Duodenal mucosa (tissue), 2 donors: Measurements from ENCODE around the gene FAM174C.

Experiments
- H3K27ac ChIP-seq: one replicate; pipeline ENCODE4 v1.7.0; 2013; ENCODE audit warnings: low read depth, low read length
- H3K27me3 ChIP-seq, 2 donors: one replicate each; pipeline ENCODE4 v1.7.0; 2013; ENCODE audit warnings: low read length in 2 of 2, control low read depth in 1 of 2; ENCODE audit not compliant: insufficient read depth in 2 of 2, control insufficient read depth in 1 of 2
- H3K36me3 ChIP-seq, 2 donors: one replicate each; pipeline ENCODE4 v1.7.0; 2013; ENCODE audit warnings: low read length in 2 of 2, control low read depth in 1 of 2; ENCODE audit not compliant: insufficient read depth in 2 of 2, control insufficient read depth in 1 of 2
- H3K4me1 ChIP-seq, 2 donors: one replicate each; pipeline ENCODE4 v1.7.0; 2013; ENCODE audit warnings: low read length in 2 of 2, control low read depth in 1 of 2; ENCODE audit not compliant: insufficient read depth in 2 of 2, control insufficient read depth in 1 of 2
- H3K4me3 ChIP-seq, 2 donors: one replicate each; pipeline ENCODE4 v1.7.0; 2013; ENCODE audit warnings: low read length in 2 of 2, low read depth in 1 of 2
- H3K9ac ChIP-seq, 2 donors: one replicate each; pipeline ENCODE4 v1.7.0; 2013; ENCODE audit warnings: low read length in 2 of 2, low read depth in 1 of 2
- H3K9me3 ChIP-seq, 2 donors: one replicate each; pipeline ENCODE4 v1.7.0; 2013; ENCODE audit warnings: low read length in 2 of 2, control low read depth in 1 of 2; ENCODE audit not compliant: control insufficient read depth in 1 of 2

Gene FAM174C

DNA sequence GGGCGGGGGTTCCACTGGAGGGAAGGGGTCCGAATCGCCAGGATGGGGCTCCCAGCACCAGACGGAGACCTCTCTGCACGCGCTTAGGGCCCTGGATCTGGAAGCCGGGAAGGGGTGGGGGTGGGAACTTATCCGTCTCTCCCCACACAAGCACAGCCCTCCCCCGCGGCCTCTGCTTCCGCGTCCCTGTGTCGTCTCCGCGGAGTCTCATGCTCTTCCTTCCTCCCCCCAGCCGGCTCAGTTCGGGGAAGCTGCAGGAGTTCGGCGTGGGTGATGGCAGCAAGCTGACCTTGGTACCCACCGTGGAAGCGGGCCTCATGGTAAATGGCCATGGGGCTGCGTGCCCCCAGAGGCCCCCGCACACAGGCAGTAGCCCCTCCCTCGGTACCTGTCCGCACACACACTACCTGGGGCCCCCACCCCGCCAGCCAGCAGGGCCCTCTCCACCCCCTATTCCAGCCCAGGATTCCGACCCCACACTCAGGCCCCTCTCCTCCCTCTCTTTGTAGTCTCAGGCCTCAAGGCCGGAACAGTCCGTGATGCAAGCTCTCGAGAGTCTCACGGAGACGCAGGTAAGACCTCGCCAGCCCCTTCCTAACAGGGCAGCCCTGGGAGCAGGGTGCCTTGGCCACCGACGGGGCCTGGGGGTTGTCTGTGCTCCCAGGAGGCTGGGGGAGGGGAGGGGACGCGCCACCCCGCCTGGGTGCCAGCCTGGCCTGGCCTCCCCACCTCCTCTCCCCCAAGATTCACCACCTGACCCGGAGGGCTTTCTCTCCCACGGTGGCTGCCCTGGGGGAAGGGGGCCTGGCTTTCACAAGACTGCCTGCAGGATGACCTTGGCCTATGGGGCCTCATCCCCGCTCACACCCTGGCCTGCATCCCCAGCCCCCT is 23.8 kb upstream of the FAM174C start:
- Histone ChIP-seq H3K36me3 (peaks cover 21 to 23% of the 10 kb centered on the region in 2 donors), H3K27ac (peak overlapping the region; percentile 98), H3K9me3 (no peaks in the 10 kb centered on the region), H3K9ac (peak overlapping the region; percentile 85), H3K4me3 (peak overlapping the region; percentile 80 to 82), H3K27me3 (no peaks in the 10 kb centered on the region), H3K4me1 (peaks cover 26 to 33% of the 10 kb centered on the region in 2 donors)

DNA sequence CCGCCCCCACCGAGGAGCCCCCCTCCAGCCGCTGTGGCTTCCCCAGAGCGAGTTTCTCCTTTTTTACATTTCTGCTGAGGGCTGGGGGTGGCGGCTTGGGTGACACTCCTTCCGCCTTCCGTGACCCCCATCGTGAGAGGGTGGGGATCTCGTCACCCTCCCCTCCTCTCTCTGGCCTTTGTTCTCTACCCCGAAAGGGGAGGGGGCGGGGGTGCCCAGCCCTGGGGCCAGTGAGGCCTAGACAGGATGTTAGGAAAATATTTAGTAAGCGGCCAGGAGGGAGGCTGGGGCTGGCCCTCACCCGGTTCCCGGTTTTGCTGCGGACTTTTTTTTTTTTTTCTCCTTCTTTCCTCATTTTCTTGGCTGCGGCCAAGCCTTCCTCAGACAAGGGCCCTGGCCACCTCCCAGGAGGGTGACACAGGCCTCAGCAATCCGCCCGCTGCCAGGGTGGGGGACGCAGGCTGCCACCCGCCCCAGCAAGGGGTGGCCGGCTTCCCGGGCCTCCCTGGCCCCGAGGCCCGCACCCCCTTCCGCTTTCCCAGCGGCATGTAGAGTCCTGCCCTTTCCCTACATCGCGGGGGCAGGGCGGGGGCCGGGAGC is 23.0 kb upstream of the FAM174C start:
- Histone ChIP-seq H3K9ac (peak overlapping the region; percentile 32 to 85), H3K27ac (peak overlapping the region; percentile 98), H3K36me3 (peaks cover 21 to 29% of the 10 kb centered on the region in 2 donors), H3K4me3 (peak overlapping the region; percentile 80 to 82), H3K4me1 (peaks cover 26 to 34% of the 10 kb centered on the region in 2 donors), H3K9me3 (no peaks in the 10 kb centered on the region), H3K27me3 (no peaks in the 10 kb centered on the region)

DNA sequence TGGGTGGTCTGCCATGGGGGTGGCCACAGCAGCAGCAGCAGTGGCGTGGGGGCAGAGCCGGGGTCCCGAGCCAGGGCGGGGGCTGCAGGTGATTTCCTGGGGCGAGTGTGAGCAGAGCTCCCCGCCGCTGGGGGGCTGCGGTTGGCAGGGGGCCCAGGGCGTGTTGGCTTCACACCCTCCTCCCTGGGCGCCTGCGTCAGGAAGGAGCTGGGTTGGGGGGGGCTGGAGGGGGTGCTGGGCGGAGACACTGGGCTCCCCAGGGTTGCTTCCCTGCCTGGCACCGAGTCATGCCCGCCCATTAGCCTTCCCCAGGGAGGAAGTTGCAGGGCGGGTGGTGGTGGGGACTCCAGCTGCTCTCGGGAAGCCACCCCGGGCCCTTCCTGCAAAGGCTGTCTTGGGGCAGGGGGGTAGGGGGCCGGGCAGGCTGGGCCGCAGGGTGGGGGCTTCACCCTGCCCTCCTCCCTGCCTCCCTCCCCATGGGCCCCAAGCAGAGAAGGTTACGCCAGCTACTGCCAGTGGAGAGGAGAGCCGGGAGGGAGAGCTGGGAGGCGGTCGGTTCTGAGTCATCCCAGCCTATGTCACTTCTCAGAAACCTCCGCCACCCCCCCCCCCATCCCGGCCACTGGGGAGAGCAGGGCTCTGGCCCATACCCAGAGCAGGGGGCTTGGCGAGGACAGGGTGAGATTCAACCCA is 22.4 kb upstream of the FAM174C start:
- peak overlapping the region; percentile 98 for H3K27ac ChIP-seq
- peak overlapping the region; percentile 80 to 82 for H3K4me3 ChIP-seq
- peaks cover 22 to 34% of the 10 kb centered on the region in 2 donors for H3K4me1 ChIP-seq
- H3K27me3 ChIP-seq, result no peaks in the 10 kb centered on the region
- no peaks in the 10 kb centered on the region for H3K9me3 ChIP-seq
- H3K36me3 ChIP-seq, result peaks cover 24 to 29% of the 10 kb centered on the region in 2 donors
- peak overlapping the region; percentile 69 to 85 for H3K9ac ChIP-seq

DNA sequence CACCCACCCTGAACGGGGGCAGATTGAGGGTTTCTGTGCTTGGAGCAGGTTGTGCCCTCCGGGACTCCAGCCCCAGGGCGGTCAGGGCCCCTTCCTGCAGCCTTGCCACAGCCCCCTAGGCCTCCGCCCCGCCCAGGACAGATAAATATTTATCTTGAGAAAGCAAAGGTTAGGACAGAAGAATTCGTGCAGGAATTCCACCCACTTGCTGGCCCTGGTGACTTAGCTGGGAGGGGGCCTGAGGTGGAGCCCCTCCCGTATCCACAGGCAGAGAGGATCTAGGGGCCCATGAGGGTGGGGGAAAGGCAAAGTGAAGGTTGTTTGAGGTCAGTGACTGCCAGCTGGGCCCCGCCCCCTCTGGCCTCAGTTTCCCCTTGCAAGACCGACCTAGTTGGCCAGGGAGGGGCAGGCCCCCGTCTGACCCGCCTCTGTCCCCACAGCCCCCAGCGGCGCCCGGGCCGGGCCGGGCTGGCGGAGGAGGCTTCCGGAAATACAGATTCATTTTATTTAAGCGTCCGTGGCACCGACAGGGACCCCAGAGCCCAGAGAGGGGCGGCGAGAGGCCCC is 21.7 kb upstream of the FAM174C start:
- Histone ChIP-seq H3K27me3 (no peaks in the 10 kb centered on the region), H3K9ac (peak overlapping the region; percentile 69 to 85), H3K27ac (peak overlapping the region; percentile 98), H3K4me1 (peaks cover 25 to 36% of the 10 kb centered on the region in 2 donors), H3K36me3 (peaks cover 24 to 29% of the 10 kb centered on the region in 2 donors), H3K9me3 (no peaks in the 10 kb centered on the region), H3K4me3 (peak overlapping the region; percentile 80 to 82)

DNA sequence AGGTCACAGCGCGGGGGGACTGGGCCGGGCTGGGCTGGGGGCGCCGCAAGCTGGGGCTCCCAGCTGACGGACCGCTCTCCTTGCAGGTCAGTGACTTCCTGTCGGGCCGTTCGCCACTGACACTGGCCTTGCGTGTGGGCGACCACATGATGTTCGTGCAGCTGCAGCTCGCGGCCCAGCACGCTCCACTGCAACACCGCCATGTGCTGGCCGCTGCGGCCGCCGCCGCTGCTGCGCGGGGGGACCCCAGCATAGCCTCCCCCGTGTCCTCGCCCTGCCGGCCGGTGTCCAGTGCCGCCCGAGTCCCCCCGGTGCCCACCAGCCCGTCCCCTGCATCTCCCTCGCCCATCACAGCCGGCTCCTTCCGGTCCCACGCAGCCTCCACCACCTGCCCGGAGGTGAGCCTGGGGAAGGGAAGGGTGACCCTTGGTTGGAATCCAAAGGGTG is 21.2 kb upstream of the FAM174C start:
- Histone ChIP-seq H3K27me3 (no peaks in the 10 kb centered on the region), H3K4me1 (peaks cover 30 to 36% of the 10 kb centered on the region in 2 donors), H3K27ac (peak overlapping the region; percentile 98), H3K9me3 (no peaks in the 10 kb centered on the region), H3K4me3 (peak overlapping the region; percentile 80 to 82), H3K36me3 (peaks cover 24 to 29% of the 10 kb centered on the region in 2 donors), H3K9ac (peak overlapping the region in 1 of 2 donors; percentile 3)

DNA sequence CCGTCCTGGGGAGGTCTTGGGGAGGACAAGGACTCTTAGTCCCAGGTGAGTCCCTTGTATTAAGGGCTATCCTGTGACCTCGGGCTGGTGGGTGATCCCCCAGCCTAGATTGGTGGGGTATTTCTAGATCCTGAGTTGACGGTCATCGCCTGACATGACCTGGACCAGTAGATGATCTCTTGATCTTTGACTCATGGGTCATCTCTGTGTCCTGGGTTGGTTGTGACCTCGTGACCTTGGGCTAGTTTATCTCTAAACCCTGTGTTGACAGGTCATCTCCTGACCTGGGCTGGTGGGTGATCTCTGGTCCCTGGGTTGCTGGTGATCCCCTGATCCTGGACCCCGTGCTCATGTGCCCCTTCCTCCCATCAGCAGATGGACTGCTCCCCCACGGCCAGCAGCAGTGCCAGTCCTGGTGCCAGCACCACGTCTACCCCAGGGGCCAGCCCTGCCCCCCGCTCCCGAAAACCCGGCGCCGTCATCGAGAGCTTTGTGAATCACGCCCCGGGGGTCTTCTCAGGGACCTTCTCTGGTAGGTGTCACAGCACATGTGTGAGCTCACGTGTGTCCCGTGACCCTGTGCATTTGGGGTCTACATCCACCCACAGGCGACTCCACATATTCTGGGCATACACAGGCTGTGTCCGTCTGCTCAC is 20.7 kb upstream of the FAM174C start:
- Histone ChIP-seq H3K4me1 (peaks cover 36 to 42% of the 10 kb centered on the region in 2 donors), H3K36me3 (peaks cover 24 to 29% of the 10 kb centered on the region in 2 donors), H3K9me3 (no peaks in the 10 kb centered on the region), H3K27me3 (no peaks in the 10 kb centered on the region), H3K4me3 (peak overlapping the region in 1 of 2 donors; percentile 82), H3K9ac (peak overlapping the region in 1 of 2 donors; percentile 3), H3K27ac (peak overlapping the region; percentile 98)

DNA sequence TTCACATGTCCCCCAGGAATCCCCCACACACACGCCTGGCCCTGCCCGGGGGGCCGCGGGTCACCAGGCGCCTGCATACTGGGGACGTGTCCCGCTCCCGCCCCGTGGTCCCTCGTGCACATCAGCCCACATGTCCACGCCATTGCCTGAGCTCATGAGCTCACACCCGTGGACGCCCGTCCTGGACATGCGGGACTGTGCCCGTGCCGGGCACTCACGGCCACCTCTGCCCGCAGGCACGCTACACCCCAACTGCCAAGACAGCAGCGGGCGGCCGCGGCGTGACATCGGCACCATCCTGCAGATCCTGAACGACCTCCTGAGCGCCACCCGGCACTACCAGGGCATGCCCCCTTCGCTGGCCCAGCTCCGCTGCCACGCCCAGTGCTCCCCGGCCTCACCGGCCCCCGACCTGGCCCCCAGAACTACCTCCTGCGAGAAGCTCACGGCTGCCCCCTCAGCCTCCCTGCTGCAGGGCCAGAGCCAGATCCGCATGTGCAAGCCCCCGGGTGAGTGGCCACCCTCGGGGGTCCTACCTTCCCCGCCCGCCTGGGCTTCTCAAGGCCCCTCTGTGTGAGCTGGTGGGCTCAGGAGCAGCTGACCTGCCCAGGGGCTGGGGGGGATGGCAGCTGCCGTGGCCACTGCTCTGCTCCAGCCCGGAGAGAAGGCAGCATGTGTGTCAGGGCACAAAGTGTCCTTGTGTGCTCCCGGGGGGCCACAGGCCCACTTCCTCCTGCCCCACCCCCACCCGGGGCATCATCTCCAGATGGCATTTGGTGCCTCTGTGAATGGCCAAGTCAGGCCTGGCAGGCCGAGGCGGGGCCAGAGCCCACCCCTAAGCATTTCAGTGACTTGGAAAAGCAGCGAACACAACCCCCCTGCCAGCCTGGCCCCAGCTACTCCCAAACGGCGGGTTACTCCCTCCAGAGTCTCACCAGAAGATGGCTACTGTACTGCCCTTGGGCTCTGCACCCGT is 19.9 kb upstream of the FAM174C start:
- no peak overlapping the region for H3K4me3 ChIP-seq
- no peak overlapping the region for H3K9ac ChIP-seq
- peak overlapping the region; percentile 98 for H3K27ac ChIP-seq
- peaks cover 24 to 29% of the 10 kb centered on the region in 2 donors for H3K36me3 ChIP-seq
- H3K4me1 ChIP-seq, result peaks cover 44 to 48% of the 10 kb centered on the region in 2 donors
- no peaks in the 10 kb centered on the region for H3K9me3 ChIP-seq
- H3K27me3 ChIP-seq, result no peaks in the 10 kb centered on the region

DNA sequence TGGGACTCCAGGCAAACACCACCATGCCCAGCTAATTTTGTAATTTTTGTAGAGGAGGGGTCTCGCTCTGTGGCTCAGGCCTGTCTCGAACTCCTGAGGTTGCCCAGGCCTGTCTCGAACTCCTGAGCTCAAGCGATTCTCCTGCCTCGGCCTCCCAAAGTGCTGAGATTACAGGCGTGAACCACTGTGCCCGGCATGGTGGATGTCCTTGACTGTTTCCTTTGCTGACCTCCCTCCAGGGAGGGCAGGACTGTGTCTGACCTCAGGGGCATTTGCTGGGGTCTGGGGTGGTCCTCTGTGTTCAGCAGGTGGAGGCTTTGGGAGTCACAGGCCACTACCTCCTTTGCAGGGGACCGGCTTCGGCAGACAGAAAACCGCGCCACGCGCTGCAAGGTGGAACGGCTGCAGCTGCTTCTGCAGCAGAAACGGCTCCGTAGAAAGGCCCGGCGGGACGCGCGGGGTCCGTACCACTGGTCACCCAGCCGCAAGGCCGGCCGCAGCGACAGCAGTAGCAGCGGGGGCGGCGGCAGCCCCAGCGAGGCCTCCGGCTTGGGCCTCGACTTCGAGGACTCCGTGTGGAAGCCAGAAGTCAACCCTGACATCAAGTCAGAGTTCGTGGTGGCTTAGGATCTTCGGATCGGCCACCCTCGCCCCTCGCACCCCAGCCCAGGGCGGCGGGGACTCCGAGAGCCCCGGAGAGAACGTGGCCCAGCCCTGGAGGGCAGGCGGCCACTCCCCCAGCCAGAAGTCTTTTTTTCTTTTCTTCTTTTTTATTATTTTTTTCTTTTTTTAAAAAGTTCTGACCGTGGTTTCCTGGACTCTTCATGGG is 18.5 kb upstream of the FAM174C start:
- Histone ChIP-seq H3K27me3 (no peaks in the 10 kb centered on the region), H3K4me1 (peaks cover 48 to 55% of the 10 kb centered on the region in 2 donors), H3K36me3 (peaks cover 20 to 29% of the 10 kb centered on the region in 2 donors), H3K27ac (no peak overlapping the region), H3K9ac (no peak overlapping the region), H3K9me3 (no peaks in the 10 kb centered on the region), H3K4me3 (no peak overlapping the region)
